Loucy (cell line): ENCODE data around the gene FSTL4.

ENCODE experiments used
- H2AFZ ChIP-seq: fragments of 200-600 bp; sonication (generic); 2 replicates; pipeline ENCODE4 v1.6.0; 2016; ENCODE audit warnings: antibody characterized with exemption, mild to moderate bottlenecking, low read length, moderate library complexity
- H3F3A ChIP-seq: fragments of 200-600 bp; 2 replicates; pipeline ENCODE4 v1.6.0; 2016; ENCODE audit warnings: antibody characterized with exemption, low read depth, mild to moderate bottlenecking
- H3K27me3 ChIP-seq: fragments of 200-600 bp; sonication (generic); 2 replicates; pipeline ENCODE4 v1.6.1; 2014; ENCODE audit warnings: low read length, mild to moderate bottlenecking; ENCODE audit not compliant: insufficient read depth, poor library complexity, severe bottlenecking
- H3K36me3 ChIP-seq: fragments of 200-600 bp; sonication (generic); 2 replicates; pipeline ENCODE4 v1.6.1; 2016; ENCODE audit warnings: low read length; ENCODE audit not compliant: insufficient read depth
- H3K4me1 ChIP-seq: fragments of 200-600 bp; sonication (generic); 2 replicates; pipeline ENCODE4 v1.5.1; 2014; ENCODE audit warnings: low read length, mild to moderate bottlenecking; ENCODE audit not compliant: insufficient read depth, poor library complexity, severe bottlenecking
- H3K4me2 ChIP-seq: fragments of 200-600 bp; sonication (generic); 2 replicates; pipeline ENCODE4 v1.6.0; 2014; ENCODE audit warnings: antibody characterized with exemption, low read length, low read depth, mild to moderate bottlenecking; ENCODE audit not compliant: poor library complexity, severe bottlenecking
- H3K4me3 ChIP-seq: fragments of 200-600 bp; sonication (generic); 2 replicates; pipeline ENCODE4 v1.5.1; 2014; ENCODE audit warnings: low read length, mild to moderate bottlenecking, mixed read lengths; ENCODE audit not compliant: poor library complexity, severe bottlenecking
- H3K79me2 ChIP-seq: fragments of 200-600 bp; sonication (generic); 2 replicates; pipeline ENCODE4 v1.6.1; 2014; ENCODE audit warnings: low read length; ENCODE audit not compliant: insufficient read depth
- H3K9ac ChIP-seq: fragments of 200-600 bp; sonication (generic); 2 replicates; pipeline ENCODE4 v1.6.0; 2014; ENCODE audit warnings: mild to moderate bottlenecking, low read depth, low read length, moderate library complexity; ENCODE audit not compliant: poor library complexity, severe bottlenecking
- H3K9me2 ChIP-seq: fragments of 200-600 bp; sonication (generic); replicated peaks from 2 replicates; pipeline ENCODE4 v1.6.1; 2016; ENCODE audit warnings: low read depth, low read length, mixed read lengths
- H3K9me3 ChIP-seq: fragments of 200-600 bp; sonication (generic); 2 replicates; pipeline ENCODE4 v1.6.1; 2014; ENCODE audit warnings: mild to moderate bottlenecking, antibody characterized with exemption, low read length, low read depth; ENCODE audit not compliant: insufficient read depth
- H4K20me1 ChIP-seq: fragments of 200-600 bp; sonication (generic); 2 replicates; pipeline ENCODE4 v1.6.0; 2014; ENCODE audit warnings: antibody characterized with exemption, low read length, mild to moderate bottlenecking; ENCODE audit not compliant: insufficient read depth, poor library complexity, severe bottlenecking
- EZH2phosphoT487 ChIP-seq: fragments of 200-600 bp; IDR thresholded peaks from 2 replicates; pipeline ENCODE4 v1.6.1; 2018; ENCODE audit warnings: antibody characterized with exemption, mild to moderate bottlenecking, moderate library complexity, borderline replicate concordance
- TF ChIP-seq, protein P1 (sequence below): fragments of 200-600 bp; sonication (generic); conservative IDR thresholded peaks from 2 replicates; pipeline ENCODE4 v1.5.1; 2014; ENCODE audit warnings: mild to moderate bottlenecking, antibody characterized with exemption, low read length

Gene FSTL4

DNA sequence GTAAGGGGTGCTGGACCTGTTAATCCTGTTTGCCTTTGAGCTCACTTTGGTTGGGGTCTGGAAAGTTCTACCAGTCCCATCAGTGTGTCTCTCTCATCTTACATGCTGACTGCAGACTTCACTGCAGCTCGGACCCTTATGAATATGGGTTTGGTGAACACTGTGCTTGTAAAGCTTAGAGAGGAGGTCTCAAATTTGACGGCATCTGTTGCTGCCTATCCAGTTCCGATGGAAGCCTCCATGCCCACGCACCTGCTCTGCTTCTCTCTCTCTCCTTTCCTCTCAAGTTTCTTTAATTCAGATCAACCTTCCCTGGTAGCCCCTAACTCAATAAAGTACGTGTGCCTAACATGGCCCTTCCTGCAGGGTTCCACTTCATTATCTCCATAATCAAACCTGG, 342.6 kb downstream of the FSTL4 start:
- no peak overlapping the region for H3K9ac ChIP-seq
- no peaks in the 10 kb centered on the region for H3K79me2 ChIP-seq
- no peak overlapping the region for H3K4me3 ChIP-seq
- H2AFZ ChIP-seq: no peak overlapping the region
- H3K27me3 ChIP-seq: no peaks in the 10 kb centered on the region
- H3K4me2 ChIP-seq: no peak overlapping the region
- H3K4me1 ChIP-seq: peaks cover 8% of the 10 kb centered on the region
- no peaks in the 10 kb centered on the region for H3K36me3 ChIP-seq
- H3K9me3 ChIP-seq: no peaks in the 10 kb centered on the region
- H3F3A ChIP-seq: no peaks in the 10 kb centered on the region
- H4K20me1 ChIP-seq: no peaks in the 10 kb centered on the region
- no peaks in the 10 kb centered on the region for H3K9me2 ChIP-seq
- TF ChIP-seq EZH2phosphoT487: no peak

DNA sequence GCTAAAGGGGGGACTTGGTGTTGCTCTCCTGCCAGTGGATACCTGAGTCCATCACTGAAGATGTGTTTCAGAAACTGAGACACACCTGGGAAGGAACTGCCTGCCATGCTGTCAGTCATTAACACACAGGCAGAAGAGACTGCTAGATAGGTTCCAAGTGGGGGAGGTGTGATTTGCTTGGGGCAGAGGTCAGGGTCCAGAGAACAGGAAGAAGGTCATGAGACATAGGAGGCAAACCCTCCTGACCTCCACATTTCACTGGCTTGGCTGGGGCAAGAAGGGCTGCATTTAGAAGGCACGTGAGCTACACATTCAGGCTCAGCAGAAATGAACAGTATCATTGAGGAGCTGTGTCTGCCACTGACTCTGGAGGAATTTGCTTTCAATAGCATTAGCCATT, 344.7 kb downstream of the FSTL4 start:
- Histone ChIP-seq H3K9me2 (no peaks in the 10 kb centered on the region), H3K9ac (no peak overlapping the region), H3K4me2 (no peak overlapping the region), H3K79me2 (no peaks in the 10 kb centered on the region), H4K20me1 (no peaks in the 10 kb centered on the region), H3F3A (no peaks in the 10 kb centered on the region), H2AFZ (no peak overlapping the region), H3K4me1 (peaks cover 8% of the 10 kb centered on the region), H3K36me3 (no peaks in the 10 kb centered on the region), H3K27me3 (no peaks in the 10 kb centered on the region), H3K9me3 (no peaks in the 10 kb centered on the region), H3K4me3 (no peak overlapping the region)
- TF ChIP-seq EZH2phosphoT487: no peak
- TF ChIP-seq, protein P1, sequence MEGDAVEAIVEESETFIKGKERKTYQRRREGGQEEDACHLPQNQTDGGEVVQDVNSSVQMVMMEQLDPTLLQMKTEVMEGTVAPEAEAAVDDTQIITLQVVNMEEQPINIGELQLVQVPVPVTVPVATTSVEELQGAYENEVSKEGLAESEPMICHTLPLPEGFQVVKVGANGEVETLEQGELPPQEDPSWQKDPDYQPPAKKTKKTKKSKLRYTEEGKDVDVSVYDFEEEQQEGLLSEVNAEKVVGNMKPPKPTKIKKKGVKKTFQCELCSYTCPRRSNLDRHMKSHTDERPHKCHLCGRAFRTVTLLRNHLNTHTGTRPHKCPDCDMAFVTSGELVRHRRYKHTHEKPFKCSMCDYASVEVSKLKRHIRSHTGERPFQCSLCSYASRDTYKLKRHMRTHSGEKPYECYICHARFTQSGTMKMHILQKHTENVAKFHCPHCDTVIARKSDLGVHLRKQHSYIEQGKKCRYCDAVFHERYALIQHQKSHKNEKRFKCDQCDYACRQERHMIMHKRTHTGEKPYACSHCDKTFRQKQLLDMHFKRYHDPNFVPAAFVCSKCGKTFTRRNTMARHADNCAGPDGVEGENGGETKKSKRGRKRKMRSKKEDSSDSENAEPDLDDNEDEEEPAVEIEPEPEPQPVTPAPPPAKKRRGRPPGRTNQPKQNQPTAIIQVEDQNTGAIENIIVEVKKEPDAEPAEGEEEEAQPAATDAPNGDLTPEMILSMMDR: no peak

GRCh38 chr5:133266966-133267365, 345.4 kb downstream of the FSTL4 start:
- Histone ChIP-seq H4K20me1 (no peaks in the 10 kb centered on the region), H3K9me3 (no peaks in the 10 kb centered on the region), H3K79me2 (no peaks in the 10 kb centered on the region), H3K36me3 (no peaks in the 10 kb centered on the region), H3K4me1 (peaks cover 8% of the 10 kb centered on the region), H3K4me2 (no peak overlapping the region), H3K4me3 (no peak overlapping the region), H2AFZ (no peak overlapping the region), H3F3A (no peaks in the 10 kb centered on the region), H3K9ac (no peak overlapping the region), H3K9me2 (no peaks in the 10 kb centered on the region), H3K27me3 (no peaks in the 10 kb centered on the region)
- TF ChIP-seq EZH2phosphoT487: no peak
- TF ChIP-seq, protein P1: no peak

GRCh38 chr5:133266527-133266878, 345.8 kb downstream of the FSTL4 start:
- no peak overlapping the region for H3K4me3 ChIP-seq
- no peak overlapping the region for H3K4me2 ChIP-seq
- H3K27me3 ChIP-seq: no peaks in the 10 kb centered on the region
- no peaks in the 10 kb centered on the region for H3F3A ChIP-seq
- no peak overlapping the region for H3K9ac ChIP-seq
- peaks cover 8% of the 10 kb centered on the region for H3K4me1 ChIP-seq
- no peaks in the 10 kb centered on the region for H4K20me1 ChIP-seq
- H3K36me3 ChIP-seq: no peaks in the 10 kb centered on the region
- no peak for TF ChIP-seq EZH2phosphoT487
- TF ChIP-seq, protein P1: no peak
- H3K9me3 ChIP-seq: no peaks in the 10 kb centered on the region
- no peak overlapping the region for H2AFZ ChIP-seq
- H3K79me2 ChIP-seq: no peaks in the 10 kb centered on the region
- H3K9me2 ChIP-seq: no peaks in the 10 kb centered on the region
